Endothelial cell (in vitro differentiated cells): ENCODE measurements around the gene HEG1. TPM values are rescaled to one million over a fixed set of nuclear protein-coding genes. Genes with fewer than 3 reads are reported as not detected.

Experiments
- DNase-seq: peaks from one replicate; pipeline ENCODE4 v3.0.0; 2021; ENCODE audit warnings: low spot score
- H3K27ac Mint-ChIP-seq: one replicate; pipeline ENCODE4 v1.8.0; 2021; ENCODE audit warnings: mixed read lengths, inconsistent platforms; ENCODE audit not compliant: unreplicated experiment
- H3K27me3 Mint-ChIP-seq: one replicate; pipeline ENCODE4 v1.8.0; 2021; ENCODE audit warnings: mild to moderate bottlenecking, moderate library complexity, mixed read lengths, inconsistent platforms; ENCODE audit not compliant: unreplicated experiment
- H3K36me3 Mint-ChIP-seq: one replicate; pipeline ENCODE4 v1.8.0; 2021; ENCODE audit warnings: mild to moderate bottlenecking, low read depth, mixed read lengths, inconsistent platforms; ENCODE audit not compliant: unreplicated experiment
- H3K4me1 Mint-ChIP-seq: one replicate; pipeline ENCODE4 v1.8.0; 2021; ENCODE audit warnings: mild to moderate bottlenecking, mixed read lengths, inconsistent platforms; ENCODE audit not compliant: unreplicated experiment
- H3K4me3 Mint-ChIP-seq: one replicate; pipeline ENCODE4 v1.8.0; 2021; ENCODE audit warnings: mild to moderate bottlenecking, mixed read lengths, inconsistent platforms; ENCODE audit not compliant: unreplicated experiment
- H3K9me3 Mint-ChIP-seq: one replicate; pipeline ENCODE4 v1.8.0; 2021; ENCODE audit warnings: mixed read lengths, inconsistent platforms; ENCODE audit not compliant: unreplicated experiment
- total RNA-seq: library from RNA; stranded (reverse); fragmentation: NEBNext Ultra II Directional; extraction: Animal tissue kit (Norgen Biotek cat#: 25700); gene quantifications from one replicate; pipeline ENCODE4 v1.2.1, GENCODE V29; 2021; ENCODE audit not compliant: unreplicated experiment
- TF ChIP-seq, protein P1 (sequence below): fragments of 200-600 bp; sonication (generic); IDR thresholded peaks from one replicate; pipeline ENCODE4 v1.5.0; 2021; ENCODE audit warnings: antibody characterized with exemption; ENCODE audit not compliant: unreplicated experiment

HEG1 gene
- total RNA-seq, 1 donor from 2014 or later = 17.1 TPM

DNA sequence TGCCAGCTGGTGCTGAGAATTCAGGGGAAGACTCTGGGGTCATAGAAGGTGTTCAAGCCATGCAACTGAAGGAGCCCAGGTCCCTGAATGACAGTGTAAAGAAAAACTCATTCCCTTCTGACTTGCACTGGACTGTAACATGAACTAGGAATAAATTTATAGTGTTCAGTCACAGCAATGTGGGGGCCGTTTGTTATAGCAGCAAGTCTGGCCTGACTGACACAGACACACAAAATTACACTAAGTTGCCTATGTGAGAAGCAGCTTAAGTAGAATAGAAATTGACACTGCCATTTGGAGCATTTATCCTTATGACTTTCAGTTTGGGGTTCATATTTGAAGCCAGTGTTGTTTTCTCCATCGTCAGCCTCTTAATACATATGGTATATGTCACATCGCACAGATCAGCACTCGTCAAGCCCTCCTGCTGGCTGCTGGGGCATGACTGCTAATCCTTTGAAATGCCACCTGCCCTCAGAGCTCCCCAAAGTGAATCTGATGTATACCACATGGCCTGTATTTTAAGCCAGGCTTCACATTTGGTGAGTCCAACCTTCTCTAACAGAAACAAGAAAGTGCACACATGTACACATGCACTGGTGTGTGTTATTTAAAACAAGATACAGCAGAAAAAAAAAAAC lies 17.1 kb upstream of the HEG1 start:
- H3K27me3 Mint-ChIP-seq = peaks cover 5% of the 10 kb centered on the region
- peaks cover 5% of the 10 kb centered on the region for H3K4me1 Mint-ChIP-seq
- H3K36me3 Mint-ChIP-seq = no peaks in the 10 kb centered on the region
- no peak overlapping the region for H3K27ac Mint-ChIP-seq
- no peak for DNase-seq
- TF ChIP-seq, protein P1, sequence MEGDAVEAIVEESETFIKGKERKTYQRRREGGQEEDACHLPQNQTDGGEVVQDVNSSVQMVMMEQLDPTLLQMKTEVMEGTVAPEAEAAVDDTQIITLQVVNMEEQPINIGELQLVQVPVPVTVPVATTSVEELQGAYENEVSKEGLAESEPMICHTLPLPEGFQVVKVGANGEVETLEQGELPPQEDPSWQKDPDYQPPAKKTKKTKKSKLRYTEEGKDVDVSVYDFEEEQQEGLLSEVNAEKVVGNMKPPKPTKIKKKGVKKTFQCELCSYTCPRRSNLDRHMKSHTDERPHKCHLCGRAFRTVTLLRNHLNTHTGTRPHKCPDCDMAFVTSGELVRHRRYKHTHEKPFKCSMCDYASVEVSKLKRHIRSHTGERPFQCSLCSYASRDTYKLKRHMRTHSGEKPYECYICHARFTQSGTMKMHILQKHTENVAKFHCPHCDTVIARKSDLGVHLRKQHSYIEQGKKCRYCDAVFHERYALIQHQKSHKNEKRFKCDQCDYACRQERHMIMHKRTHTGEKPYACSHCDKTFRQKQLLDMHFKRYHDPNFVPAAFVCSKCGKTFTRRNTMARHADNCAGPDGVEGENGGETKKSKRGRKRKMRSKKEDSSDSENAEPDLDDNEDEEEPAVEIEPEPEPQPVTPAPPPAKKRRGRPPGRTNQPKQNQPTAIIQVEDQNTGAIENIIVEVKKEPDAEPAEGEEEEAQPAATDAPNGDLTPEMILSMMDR = no peak
- no peak overlapping the region for H3K4me3 Mint-ChIP-seq
- no peaks in the 10 kb centered on the region for H3K9me3 Mint-ChIP-seq

DNA sequence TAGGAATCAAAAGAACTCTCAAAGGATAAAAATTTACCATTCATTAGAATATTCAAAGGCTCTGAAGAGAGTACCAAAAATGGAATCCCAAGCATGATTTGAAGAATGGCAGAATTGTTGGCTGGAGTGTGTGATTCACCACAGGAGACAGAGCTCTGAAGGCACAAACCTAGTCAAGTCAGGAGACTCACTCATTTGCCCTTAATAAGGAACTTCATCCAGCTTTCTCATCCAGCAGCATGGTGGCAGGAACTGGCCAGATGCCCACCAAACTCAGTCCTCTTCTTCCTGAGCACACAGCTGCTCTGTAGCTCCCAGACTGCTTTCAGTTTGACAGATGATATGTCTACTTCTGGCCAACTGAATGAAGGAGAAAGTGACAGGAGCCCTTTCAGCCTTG lies 16.5 kb upstream of the HEG1 start:
- TF ChIP-seq, protein P1 = no peak
- Mint-ChIP-seq H3K4me1 (peaks cover 5% of the 10 kb centered on the region), H3K4me3 (no peak overlapping the region), H3K36me3 (no peaks in the 10 kb centered on the region), H3K27me3 (peaks cover 7% of the 10 kb centered on the region), H3K9me3 (no peaks in the 10 kb centered on the region), H3K27ac (no peak overlapping the region)
- DNase-seq = no peak

DNA sequence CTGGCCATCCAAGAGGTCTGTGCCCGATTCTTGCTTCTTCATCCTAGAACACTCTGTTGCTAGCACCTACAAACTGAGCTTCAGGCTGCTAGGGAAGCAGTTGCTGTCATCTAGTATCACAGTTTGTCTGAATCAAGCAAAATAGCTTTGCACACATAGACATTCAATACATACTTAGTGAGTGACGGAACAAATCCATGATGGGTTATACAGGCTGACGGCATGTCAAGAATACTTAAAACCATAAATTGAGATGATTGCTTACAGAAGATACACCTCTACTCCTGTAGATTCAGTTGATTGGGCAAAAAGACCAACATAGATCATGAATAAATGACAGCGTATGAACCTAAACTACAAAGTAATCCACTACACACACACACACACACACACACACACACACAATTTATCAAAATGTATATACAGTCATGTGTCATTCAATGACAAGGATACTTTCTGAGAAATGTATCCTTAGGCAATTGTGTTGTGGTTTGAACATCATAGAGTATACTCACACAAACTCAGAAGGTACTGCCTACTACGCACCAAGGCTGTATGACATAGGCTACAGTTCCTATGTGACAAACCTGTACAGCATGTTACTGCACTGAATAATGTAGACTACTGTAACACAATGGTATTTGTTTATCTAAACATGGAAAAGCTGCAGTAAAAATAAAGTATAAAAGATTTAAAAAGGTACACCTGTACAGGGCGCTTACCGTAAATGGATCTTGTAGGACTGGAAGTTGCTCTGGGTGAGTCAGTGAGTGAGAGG lies 14.4 kb upstream of the HEG1 start:
- Mint-ChIP-seq H3K27me3 (peaks cover 6% of the 10 kb centered on the region), H3K36me3 (no peaks in the 10 kb centered on the region), H3K4me3 (no peak overlapping the region), H3K4me1 (no peaks in the 10 kb centered on the region), H3K9me3 (no peaks in the 10 kb centered on the region), H3K27ac (no peak overlapping the region)
- DNase-seq = no peak
- TF ChIP-seq, protein P1 = no peak

DNA sequence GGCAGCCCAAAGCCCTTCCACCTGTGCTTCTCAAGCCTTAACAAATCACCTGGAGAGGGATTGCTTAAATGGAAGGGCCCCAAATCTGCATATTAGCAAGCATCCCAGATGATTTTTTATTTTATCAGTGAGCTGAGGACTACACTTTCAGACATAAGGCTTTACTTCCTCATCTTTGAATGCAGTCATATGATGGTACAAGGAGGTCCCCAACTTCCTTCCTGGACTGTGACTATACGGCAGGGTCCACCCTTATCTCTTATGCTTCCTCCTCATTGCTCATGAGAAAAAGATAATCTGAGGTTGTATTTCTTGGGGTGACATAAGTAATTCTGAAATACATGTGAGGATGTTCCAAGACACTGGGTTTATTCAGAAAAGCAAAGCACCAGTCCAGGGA lies 13.7 kb upstream of the HEG1 start:
- Mint-ChIP-seq H3K4me1 (no peaks in the 10 kb centered on the region), H3K4me3 (no peak overlapping the region)
- TF ChIP-seq, protein P1 = no peak

DNA sequence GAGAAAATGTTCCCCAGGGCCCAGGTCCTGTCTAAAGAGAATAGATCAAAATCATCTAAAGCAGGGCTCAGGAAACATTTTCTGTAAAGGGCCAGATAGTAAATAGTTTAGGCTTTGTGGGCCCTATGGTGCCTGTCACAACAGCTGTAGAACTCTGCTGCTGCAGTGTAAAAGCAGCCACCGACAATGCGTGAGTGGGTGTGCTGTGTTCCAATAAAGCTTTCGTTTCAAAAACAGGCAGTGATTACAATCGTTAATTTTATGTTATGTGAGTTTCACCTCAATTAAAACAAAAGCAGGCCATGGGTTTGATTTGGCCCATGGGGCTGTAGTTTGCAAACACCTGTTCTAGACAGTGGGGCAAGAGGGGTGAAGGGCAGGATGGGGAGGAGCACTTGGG lies 12.5 kb upstream of the HEG1 start:
- TF ChIP-seq, protein P1 = no peak
- DNase-seq = no peak
- Mint-ChIP-seq H3K4me3 (no peak overlapping the region), H3K36me3 (no peaks in the 10 kb centered on the region), H3K27ac (no peak overlapping the region), H3K27me3 (peaks cover 3% of the 10 kb centered on the region), H3K4me1 (peaks cover 5% of the 10 kb centered on the region), H3K9me3 (no peaks in the 10 kb centered on the region)

More for the DNA sequence above, 13.7 kb upstream of the HEG1 start:
- Mint-ChIP-seq H3K9me3 (no peaks in the 10 kb centered on the region), H3K27me3 (peaks cover 4% of the 10 kb centered on the region), H3K27ac (no peak overlapping the region), H3K36me3 (no peaks in the 10 kb centered on the region)
- no peak for DNase-seq
